GM19463 (cell line): ENCODE results near the gene PRXL2B.
"Not testable (repeated sequence)": the region's sequence is repeated elsewhere in the genome, so short reads cannot be mapped to it uniquely, and the experiment has no call there.

Experiments used
- ATAC-seq: cut with Tn5 transposase; IDR thresholded peaks from one replicate; pipeline ENCODE4 v1.9.1; 2021; ENCODE audit warnings: mild to moderate bottlenecking, moderate library complexity; ENCODE audit not compliant: unreplicated experiment

PRXL2B gene

GRCh38 chr1:2564006-2564814 is 22.4 kb upstream of the PRXL2B start:
- ATAC-seq: no peak

- ATAC-seq: no peak
Measured at GRCh38 chr1:2564815-2565374, 21.7 kb upstream of the PRXL2B start.

GRCh38 chr1:2566101-2567045 is 20.2 kb upstream of the PRXL2B start:
- ATAC-seq: no peak

DNA sequence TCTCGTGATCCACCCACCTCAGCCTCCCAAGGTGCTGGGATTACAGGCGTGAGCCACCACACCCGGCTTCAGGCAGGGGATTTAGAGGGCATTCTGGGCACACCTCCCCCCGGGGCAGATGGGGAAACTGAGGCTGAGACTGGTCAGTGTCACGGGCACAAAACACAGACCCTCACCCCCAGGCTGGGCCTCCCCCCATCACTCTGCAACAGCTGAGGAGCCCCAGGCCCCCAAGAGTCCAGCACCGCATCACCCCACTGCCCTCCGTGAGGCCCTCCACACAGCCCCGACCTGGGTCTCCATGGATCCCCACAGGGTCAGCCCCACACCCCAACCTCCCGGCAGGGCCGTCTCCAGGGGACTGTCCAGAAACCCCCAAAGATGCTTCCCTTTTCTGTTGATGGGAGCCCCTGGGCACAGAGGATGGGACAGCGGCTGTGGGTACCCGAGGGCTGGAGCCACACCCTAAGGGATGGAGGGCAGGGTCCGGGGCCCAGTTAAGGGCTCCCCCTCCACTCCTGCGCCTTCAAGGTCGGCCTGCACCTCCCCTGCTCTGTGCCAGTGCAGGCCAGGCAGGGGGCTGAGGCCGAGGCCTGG is 19.4 kb upstream of the PRXL2B start:
- ATAC-seq: no peak

DNA sequence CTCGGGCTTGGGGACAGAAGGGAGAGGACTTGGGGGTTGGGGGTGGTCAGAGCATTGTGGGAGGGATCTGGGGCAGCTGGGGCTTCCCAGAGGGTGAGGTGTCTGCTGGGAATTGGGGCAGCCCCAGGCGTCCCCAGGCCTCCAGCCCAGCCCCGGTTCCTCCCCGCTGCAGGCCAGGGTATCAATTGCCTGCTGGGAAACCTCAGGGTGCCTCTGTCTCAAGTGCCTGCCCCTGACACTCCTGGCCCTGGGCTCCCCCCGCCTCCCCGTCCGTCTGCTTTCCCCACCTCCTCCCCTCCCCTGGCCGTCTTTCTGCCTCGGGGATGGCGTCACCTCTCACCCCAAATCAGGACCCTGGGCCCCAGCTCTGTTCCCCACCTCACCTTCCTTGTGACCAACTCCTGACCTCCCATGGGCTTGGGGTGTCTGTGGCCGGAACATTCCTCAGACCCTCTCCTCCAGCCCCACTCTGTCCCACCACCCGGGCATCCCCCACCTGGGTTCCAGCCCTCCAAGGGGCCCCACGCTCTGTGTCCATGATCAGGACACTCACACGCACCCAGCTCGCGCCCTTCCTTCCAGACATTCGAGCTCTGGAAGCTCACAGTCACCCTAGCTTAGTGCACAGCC is 18.3 kb upstream of the PRXL2B start:
- ATAC-seq: not testable (repeated sequence)

DNA sequence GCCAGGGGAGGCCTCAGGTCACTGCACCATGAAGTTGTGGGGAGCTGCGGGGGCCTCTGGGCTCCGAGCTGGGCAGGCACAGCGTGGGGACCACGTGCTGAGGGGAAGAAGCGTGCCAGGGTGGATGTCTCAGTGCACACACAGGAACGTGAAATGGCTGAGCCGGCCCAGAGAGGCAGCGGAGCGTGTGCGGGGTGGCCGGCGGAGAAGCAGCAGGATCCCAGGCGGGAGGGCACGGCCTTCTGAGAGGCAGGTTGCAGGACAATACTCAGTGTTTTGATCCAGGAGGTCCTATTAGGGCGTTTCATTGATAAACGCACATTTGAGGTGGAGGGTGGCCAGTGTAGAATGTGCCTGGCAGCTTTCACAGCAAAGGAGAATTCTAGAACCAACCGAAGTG is 17.5 kb upstream of the PRXL2B start:
- no peak for ATAC-seq

DNA sequence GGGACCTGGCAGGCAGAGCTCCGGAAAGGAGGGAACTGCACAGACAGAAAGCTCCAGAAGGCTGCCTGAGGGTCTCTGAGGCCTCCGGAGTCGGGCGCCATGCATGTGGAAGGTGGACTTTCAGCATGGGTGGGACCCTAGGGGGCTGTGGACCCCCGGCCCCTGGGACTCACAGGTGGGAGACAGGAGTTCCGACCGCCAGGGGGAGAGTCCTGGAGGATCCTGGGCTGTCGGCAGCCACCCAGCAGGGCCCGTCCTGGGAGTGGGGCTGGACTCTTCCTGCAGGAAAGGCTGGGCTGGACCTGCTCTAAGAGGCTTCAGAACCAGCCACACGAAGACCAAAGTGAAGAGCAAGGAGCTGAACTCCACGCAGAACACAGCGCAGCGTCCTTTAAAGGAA is 16.9 kb upstream of the PRXL2B start:
- not testable (repeated sequence) for ATAC-seq

DNA sequence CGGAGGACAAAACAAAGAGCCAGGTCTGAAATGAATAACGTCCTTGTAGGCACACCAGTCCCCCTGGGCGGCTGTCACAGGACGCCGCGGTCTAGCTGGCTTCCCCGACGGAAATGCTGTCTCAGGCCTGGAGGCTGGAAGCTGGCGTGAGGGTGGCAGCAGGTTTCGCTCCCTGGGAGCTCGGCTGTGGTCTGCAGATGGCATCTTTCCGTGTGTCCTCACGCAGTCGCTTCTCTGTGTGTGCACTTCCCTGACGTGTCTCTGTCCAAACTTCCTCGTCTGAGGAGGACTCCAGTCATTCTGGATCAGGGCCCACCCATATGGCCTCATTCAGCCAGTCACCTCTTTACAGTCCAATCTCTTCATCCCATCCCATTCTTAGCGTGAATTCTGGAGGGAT is 16.2 kb upstream of the PRXL2B start:
- no peak for ATAC-seq

DNA sequence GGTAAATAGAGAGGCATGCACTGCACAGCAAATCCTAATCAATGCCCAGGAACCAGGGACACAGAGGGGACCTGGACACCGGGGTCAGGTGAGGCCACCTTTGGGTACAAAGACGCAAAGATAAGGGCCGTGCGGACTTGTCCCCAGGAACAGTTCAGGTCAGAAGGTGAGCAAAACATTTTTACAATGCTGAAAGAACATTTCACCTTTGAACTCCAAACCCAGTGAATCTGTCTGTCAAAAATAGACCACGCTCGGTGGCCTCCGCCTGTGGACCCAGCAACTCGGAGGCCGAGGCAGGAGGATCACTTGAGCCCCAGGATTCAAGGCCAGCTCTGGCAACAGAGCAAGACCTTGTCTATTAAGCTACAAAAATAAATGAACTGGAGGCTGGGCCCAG is 15.2 kb upstream of the PRXL2B start:
- no peak for ATAC-seq

DNA sequence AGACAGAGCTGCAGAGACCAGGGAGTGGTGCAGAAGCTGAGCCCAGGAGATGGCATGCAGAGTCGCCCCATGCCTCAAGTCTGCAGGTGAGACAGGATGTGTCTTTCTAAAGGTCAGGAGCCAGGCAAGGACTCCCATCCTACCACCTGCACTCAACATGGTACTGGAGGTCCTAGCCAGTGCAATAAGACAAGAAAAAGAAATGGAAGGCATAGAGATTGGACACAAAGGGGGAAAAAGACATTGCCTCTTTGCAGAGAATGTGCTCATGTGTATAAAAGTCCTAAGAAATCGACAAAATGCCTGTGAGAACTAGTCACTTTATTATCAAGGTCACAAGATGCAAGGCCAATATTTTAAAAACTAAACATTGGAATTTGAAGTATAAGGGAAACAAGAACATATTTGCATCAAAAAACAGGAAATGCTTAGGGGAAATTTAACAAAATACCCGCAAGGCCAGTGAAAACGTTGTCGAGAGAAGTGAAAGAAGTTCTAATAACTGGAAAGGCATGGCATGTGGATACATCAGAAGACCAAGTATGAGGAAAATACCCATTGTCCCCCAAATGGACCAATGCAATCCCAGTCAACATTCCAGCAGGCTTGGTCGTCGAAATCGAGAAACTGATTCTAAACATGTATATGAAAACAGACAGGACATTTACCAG is 13.2 kb upstream of the PRXL2B start:
- ATAC-seq: no peak

- no peak for ATAC-seq
Measured at GRCh38 chr1:2574350-2574749, 12.2 kb upstream of the PRXL2B start.

GRCh38 chr1:2575801-2576663 is 10.5 kb upstream of the PRXL2B start:
- no peak for ATAC-seq

GRCh38 chr1:2577565-2578075 is 9.0 kb upstream of the PRXL2B start:
- ATAC-seq: peak; percentile 22

GRCh38 chr1:2578758-2579118 is 7.8 kb upstream of the PRXL2B start:
- no peak for ATAC-seq

- ATAC-seq: no peak
Measured at GRCh38 chr1:2580691-2581090, 5.9 kb upstream of the PRXL2B start.

GRCh38 chr1:2582391-2582790 is 4.2 kb upstream of the PRXL2B start:
- no peak for ATAC-seq

DNA sequence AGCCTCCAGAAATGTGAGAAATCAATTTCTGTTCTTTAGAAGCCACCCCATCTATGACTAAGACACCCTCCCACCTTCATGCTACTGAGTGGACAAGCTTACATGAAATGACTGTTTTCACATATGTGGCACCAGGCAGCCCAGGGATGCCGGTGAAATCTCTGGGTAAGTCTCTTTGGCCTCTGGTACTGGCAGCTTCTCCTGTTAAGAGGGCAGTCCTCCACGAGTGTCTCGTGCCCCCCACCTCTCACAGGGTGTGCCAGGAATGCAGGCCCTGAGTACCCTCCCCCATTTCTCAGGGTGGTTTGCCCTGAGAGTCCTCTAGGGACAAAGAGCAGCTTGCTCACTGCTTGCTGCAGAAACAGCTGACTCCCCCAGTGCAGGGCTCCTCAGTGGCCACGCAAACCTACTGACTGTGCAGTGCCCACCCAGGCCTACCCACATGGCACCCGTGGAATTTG is 3.2 kb upstream of the PRXL2B start:
- ATAC-seq: no peak

- no peak for ATAC-seq
Measured at GRCh38 chr1:2583871-2584351, 2.7 kb upstream of the PRXL2B start.
